HCT116 (cell line): ENCODE data around the gene OR11H6. TPM values are rescaled to one million over a fixed set of nuclear protein-coding genes. Genes with fewer than 3 reads are reported as not detected.

ENCODE experiments used
- ATAC-seq: fragments of 200-7000 bp; cut with Tn5 transposase; 2 replicates; pipeline ENCODE4 v1.9.1; 2020; ENCODE audit warnings: mild to moderate bottlenecking, moderate library complexity
- BruUV-seq: library from RNA; stranded (reverse); fragments of 400-500 nt; replicated peaks from 2 replicates; lab custom pipeline; 2021; lab: Mats Ljungman, UMichigan
- CTCF ChIA-PET: fragments of 300-600 bp; sonication (Branson Sonifier 250); formaldehyde crosslinking; loops from one replicate; lab custom pipeline; 2021; ENCODE audit warnings: antibody characterized with exemption; lab: Charles Lee
- POLR2A ChIA-PET: fragments of 300-600, 350-600 bp; sonication (Branson Sonifier 250); formaldehyde crosslinking; loops from one replicate; lab custom pipeline; 2021; ENCODE audit warnings: antibody characterized with exemption; lab: Charles Lee
- RAD21 ChIA-PET, 2 experiments: fragments of 300-600 bp; sonication (Branson Sonifier 250); formaldehyde crosslinking; loops; one replicate each; lab custom pipeline; 2023; ENCODE audit warnings: low total read pairs in 2 of 2; ENCODE audit not compliant: uncharacterized antibody in 2 of 2, unreplicated experiment in 2 of 2, low non-redundant PET in 1 of 2; lab: Charles Lee
- DNase-seq: peaks from one replicate; pipeline ENCODE4 v3.0.0-alpha.2; 2010; ENCODE audit warnings: low read depth, low spot score
- H2AFZ ChIP-seq: fragments of 200-600 bp; shearing (Covaris generic), sonication (generic); 2 replicates; pipeline ENCODE4 v1.6.1; 2017; ENCODE audit warnings: low read depth, mixed run types, mixed read lengths, antibody characterized with exemption, low read length; ENCODE audit not compliant: poor library complexity, severe bottlenecking
- H3K27ac ChIP-seq: 2 replicates; pipeline ENCODE4 v1.5.1; 2012; ENCODE audit warnings: low read depth, low read length
- H3K27me3 ChIP-seq: fragments of 200-600 bp; sonication (generic); 2 replicates; pipeline ENCODE4 v1.6.1; 2016; ENCODE audit warnings: mixed run types, low read length, mixed read lengths; ENCODE audit not compliant: insufficient read depth
- H3K36me3 ChIP-seq, 2 experiments: fragments of 200-500 bp in 1 of 2; fragments of 200-600 bp in 1 of 2; sonication (Bioruptor generic) in 1 of 2; sonication (generic) in 1 of 2; 2 replicates each; pipeline versions ENCODE4 v1.5.1 to v1.6.1; 2014 to 2016; ENCODE audit warnings: low read length in 2 of 2, inconsistent platforms in 1 of 2, mixed read lengths in 1 of 2, mixed run types in 1 of 2; ENCODE audit not compliant: insufficient read depth in 2 of 2, control insufficient read depth in 1 of 2
- H3K4me1 ChIP-seq, 2 experiments: fragments of 200-600 bp in 1 of 2; sonication (generic) in 1 of 2; 2 replicates each; pipeline versions ENCODE4 v1.5.1 to v1.6.1; 2012 to 2017; ENCODE audit warnings: low read length in 2 of 2, inconsistent platforms in 1 of 2, mild to moderate bottlenecking in 1 of 2, mixed read lengths in 1 of 2, mixed run types in 1 of 2, moderate library complexity in 1 of 2; ENCODE audit not compliant: insufficient read depth in 2 of 2, control insufficient read depth in 1 of 2
- H3K4me2 ChIP-seq: fragments of 200-600 bp; sonication (generic); 2 replicates; pipeline ENCODE4 v1.6.1; 2017; ENCODE audit warnings: mixed run types, low read length, mixed read lengths
- H3K4me3 ChIP-seq, 2 experiments: fragments of 200-600 bp in 1 of 2; sonication (generic) in 1 of 2; replicated peaks in 1 of 2; 2 replicates each; pipeline ENCODE4 v1.5.1; 2011 to 2016; ENCODE audit warnings: low read length in 2 of 2, control low read depth in 1 of 2, low read depth in 1 of 2, mild to moderate bottlenecking in 1 of 2, mixed read lengths in 1 of 2, mixed run types in 1 of 2
- H3K79me2 ChIP-seq: fragments of 200-600 bp; sonication (generic); 2 replicates; pipeline ENCODE4 v1.6.1; 2017; ENCODE audit warnings: mild to moderate bottlenecking, mixed run types, low read length, moderate library complexity, mixed read lengths; ENCODE audit not compliant: insufficient read depth
- H3K9ac ChIP-seq: fragments of 200-600 bp; sonication (generic); 2 replicates; pipeline ENCODE4 v1.6.1; 2016; ENCODE audit warnings: low read length, mixed read lengths
- H3K9me2 ChIP-seq: fragments of 200-600 bp; sonication (generic), shearing (Covaris generic); 2 replicates; pipeline ENCODE4 v1.6.1; 2017; ENCODE audit warnings: mixed run types, mild to moderate bottlenecking, moderate library complexity; ENCODE audit not compliant: insufficient read depth
- H3K9me3 ChIP-seq, 2 experiments: fragments of 200-500 bp in 1 of 2; fragments of 200-600 bp in 1 of 2; sonication (Bioruptor generic) in 1 of 2; sonication (generic) in 1 of 2; 2 replicates each; pipeline ENCODE4 v1.6.1; 2014 to 2017; ENCODE audit warnings: low read length in 2 of 2, mixed read lengths in 2 of 2, inconsistent platforms in 1 of 2, low read depth in 1 of 2, mild to moderate bottlenecking in 1 of 2, mixed run types in 1 of 2, moderate library complexity in 1 of 2; ENCODE audit not compliant: control insufficient read depth in 1 of 2, insufficient read depth in 1 of 2
- H4K20me1 ChIP-seq: fragments of 200-600 bp; sonication (generic), shearing (Covaris generic); 2 replicates; pipeline ENCODE4 v1.6.1; 2017; ENCODE audit warnings: mixed run types, mild to moderate bottlenecking, moderate library complexity; ENCODE audit not compliant: insufficient read depth
- CBX3 ChIP-seq: IDR thresholded peaks from 2 replicates; pipeline ENCODE4 v1.6.1; 2012; ENCODE audit warnings: low read depth
- CEBPB ChIP-seq: IDR thresholded peaks from 2 replicates; pipeline ENCODE4 v1.6.1; 2012; ENCODE audit warnings: low read depth
- EGR1 ChIP-seq: IDR thresholded peaks from 2 replicates; pipeline ENCODE4 v1.6.1; 2012; ENCODE audit warnings: low read depth
- ELF1 ChIP-seq: IDR thresholded peaks from 2 replicates; pipeline ENCODE4 v1.6.1; 2012; ENCODE audit warnings: low read depth, borderline replicate concordance
- EZH2phosphoT487 ChIP-seq: fragments of 200-600 bp; IDR thresholded peaks from 2 replicates; pipeline ENCODE4 v1.6.1; 2018; ENCODE audit warnings: antibody characterized with exemption, borderline replicate concordance
- JUND ChIP-seq: IDR thresholded peaks from 2 replicates; pipeline ENCODE4 v1.6.1; 2012
- POLR2A ChIP-seq: IDR thresholded peaks from 2 replicates; pipeline ENCODE4 v1.7.0; 2011; ENCODE audit warnings: borderline replicate concordance; ENCODE audit not compliant: insufficient read depth, insufficient read length; ENCODE audit errors: extremely low read depth
- POLR2AphosphoS5 ChIP-seq: IDR thresholded peaks from 2 replicates; pipeline ENCODE4 v1.6.1; 2011; ENCODE audit warnings: mild to moderate bottlenecking, low read depth, low read length, moderate library complexity
- SIN3A ChIP-seq: IDR thresholded peaks from 2 replicates; pipeline ENCODE4 v1.6.1; 2012; ENCODE audit warnings: low read depth
- SP1 ChIP-seq: IDR thresholded peaks from 2 replicates; pipeline ENCODE4 v1.6.1; 2012; ENCODE audit warnings: low read depth
- SRF ChIP-seq: IDR thresholded peaks from 2 replicates; pipeline ENCODE4 v1.6.1; 2012; ENCODE audit warnings: low read depth
- TCF7L2 ChIP-seq: IDR thresholded peaks from 2 replicates; pipeline ENCODE4 v1.7.0; 2011; ENCODE audit warnings: borderline replicate concordance, inconsistent platforms; ENCODE audit not compliant: insufficient read depth, insufficient read length; ENCODE audit errors: extremely low read depth
- ZFX ChIP-seq: fragments of 450-650 bp; IDR thresholded peaks from 2 replicates; pipeline ENCODE4 v1.6.1; 2017
- ZNF274 ChIP-seq: fragments of 200-500 bp; sonication (Bioruptor generic); IDR thresholded peaks from 2 replicates; pipeline ENCODE4 v1.6.1; 2014; ENCODE audit warnings: mild to moderate bottlenecking, low read depth, low read length, inconsistent platforms
- intact Hi-C: fragments of 100-400 bp; cut with micrococcal nuclease; formaldehyde crosslinking; loops from 2 replicates; pipeline ENCODE4 v1.10.0; 2022
- total RNA-seq: library from RNA; stranded (reverse); gene quantifications from one replicate; pipeline ENCODE4 v1.2.1, GENCODE V29; 2021; ENCODE audit not compliant: unreplicated experiment
- TF ChIP-seq, protein P1 (sequence below), 3 experiments: fragments of 200-600 bp in 1 of 3; sonication (generic) in 1 of 3; IDR thresholded peaks in 2 of 3; conservative IDR thresholded peaks in 1 of 3; 2 replicates each; pipeline ENCODE4 v1.5.1; 2012 to 2017; ENCODE audit warnings: low read depth in 2 of 3, low read length in 2 of 3, antibody characterized with exemption in 1 of 3, borderline replicate concordance in 1 of 3, control low read depth in 1 of 3, mild to moderate bottlenecking in 1 of 3, mixed read lengths in 1 of 3, mixed run types in 1 of 3, moderate library complexity in 1 of 3; ENCODE audit not compliant: insufficient read depth in 1 of 3
- TF ChIP-seq, protein P2 (sequence below): IDR thresholded peaks from 2 replicates; pipeline ENCODE4 v1.6.1; 2012
- TF ChIP-seq, protein P3 (sequence below): IDR thresholded peaks from 2 replicates; pipeline ENCODE4 v1.6.1; 2011; ENCODE audit warnings: mild to moderate bottlenecking, low read length, moderate library complexity; ENCODE audit not compliant: insufficient replicate concordance; ENCODE audit errors: extremely low read depth
- TF ChIP-seq, protein P4 (sequence below): IDR thresholded peaks from 2 replicates; pipeline ENCODE4 v1.6.1; 2012
- TF ChIP-seq, protein P5 (sequence below): IDR thresholded peaks from 2 replicates; pipeline ENCODE4 v1.6.1; 2012; ENCODE audit warnings: low read depth

The OR11H6 gene
- total RNA-seq, 1 experiment from 2014 or later: not detected

DNA sequence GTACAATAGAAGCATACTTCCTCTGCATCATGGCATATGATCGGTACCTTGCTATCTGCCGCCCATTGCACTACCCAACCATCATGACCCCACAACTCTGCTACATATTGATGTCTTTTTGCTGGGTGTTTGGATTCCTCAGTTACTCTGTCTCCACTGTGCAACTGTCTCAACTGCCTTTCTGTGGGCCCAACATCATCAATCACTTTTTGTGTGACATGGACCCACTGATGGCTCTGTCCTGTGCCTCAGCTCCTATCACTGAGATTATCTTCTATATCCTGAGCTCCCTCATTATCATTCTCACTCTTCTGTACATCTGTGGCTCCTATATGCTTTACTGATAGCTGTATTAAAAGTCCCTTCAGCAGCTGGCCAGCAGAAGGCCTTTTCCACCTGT lies 13.9 kb upstream of the OR11H6 start:
- ATAC-seq: no peak
- Histone ChIP-seq H3K9ac (no peak overlapping the region), H3K36me3 (no peaks in the 10 kb centered on the region), H2AFZ (no peak overlapping the region), H3K9me2 (no peaks in the 10 kb centered on the region)
- no TSS peak for BruUV-seq
- TF ChIP-seq, protein P1, sequence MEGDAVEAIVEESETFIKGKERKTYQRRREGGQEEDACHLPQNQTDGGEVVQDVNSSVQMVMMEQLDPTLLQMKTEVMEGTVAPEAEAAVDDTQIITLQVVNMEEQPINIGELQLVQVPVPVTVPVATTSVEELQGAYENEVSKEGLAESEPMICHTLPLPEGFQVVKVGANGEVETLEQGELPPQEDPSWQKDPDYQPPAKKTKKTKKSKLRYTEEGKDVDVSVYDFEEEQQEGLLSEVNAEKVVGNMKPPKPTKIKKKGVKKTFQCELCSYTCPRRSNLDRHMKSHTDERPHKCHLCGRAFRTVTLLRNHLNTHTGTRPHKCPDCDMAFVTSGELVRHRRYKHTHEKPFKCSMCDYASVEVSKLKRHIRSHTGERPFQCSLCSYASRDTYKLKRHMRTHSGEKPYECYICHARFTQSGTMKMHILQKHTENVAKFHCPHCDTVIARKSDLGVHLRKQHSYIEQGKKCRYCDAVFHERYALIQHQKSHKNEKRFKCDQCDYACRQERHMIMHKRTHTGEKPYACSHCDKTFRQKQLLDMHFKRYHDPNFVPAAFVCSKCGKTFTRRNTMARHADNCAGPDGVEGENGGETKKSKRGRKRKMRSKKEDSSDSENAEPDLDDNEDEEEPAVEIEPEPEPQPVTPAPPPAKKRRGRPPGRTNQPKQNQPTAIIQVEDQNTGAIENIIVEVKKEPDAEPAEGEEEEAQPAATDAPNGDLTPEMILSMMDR (IDR thresholded peaks at IDR 0.05 in 2 of 3, conservative IDR thresholded peaks at IDR 0.05 in 1 of 3; ENCODE audit: borderline replicate concordance in 1 of 3, insufficient read depth in 1 of 3, low read depth in 2 of 3, low read length in 2 of 3): no peak
- TF ChIP-seq, protein P2, sequence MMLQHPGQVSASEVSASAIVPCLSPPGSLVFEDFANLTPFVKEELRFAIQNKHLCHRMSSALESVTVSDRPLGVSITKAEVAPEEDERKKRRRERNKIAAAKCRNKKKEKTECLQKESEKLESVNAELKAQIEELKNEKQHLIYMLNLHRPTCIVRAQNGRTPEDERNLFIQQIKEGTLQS: no peak
- TF ChIP-seq JUND (no peak), ZNF274 (no peak), ELF1 (no peak), EZH2phosphoT487 (no peak), SRF (no peak), SP1 (no peak), EGR1 (no peak), POLR2A (no peak), ZFX (no peak), POLR2AphosphoS5 (no peak), TCF7L2 (no peak), SIN3A (no peak), CBX3 (no peak), CEBPB (no peak)
- TF ChIP-seq, protein P3, sequence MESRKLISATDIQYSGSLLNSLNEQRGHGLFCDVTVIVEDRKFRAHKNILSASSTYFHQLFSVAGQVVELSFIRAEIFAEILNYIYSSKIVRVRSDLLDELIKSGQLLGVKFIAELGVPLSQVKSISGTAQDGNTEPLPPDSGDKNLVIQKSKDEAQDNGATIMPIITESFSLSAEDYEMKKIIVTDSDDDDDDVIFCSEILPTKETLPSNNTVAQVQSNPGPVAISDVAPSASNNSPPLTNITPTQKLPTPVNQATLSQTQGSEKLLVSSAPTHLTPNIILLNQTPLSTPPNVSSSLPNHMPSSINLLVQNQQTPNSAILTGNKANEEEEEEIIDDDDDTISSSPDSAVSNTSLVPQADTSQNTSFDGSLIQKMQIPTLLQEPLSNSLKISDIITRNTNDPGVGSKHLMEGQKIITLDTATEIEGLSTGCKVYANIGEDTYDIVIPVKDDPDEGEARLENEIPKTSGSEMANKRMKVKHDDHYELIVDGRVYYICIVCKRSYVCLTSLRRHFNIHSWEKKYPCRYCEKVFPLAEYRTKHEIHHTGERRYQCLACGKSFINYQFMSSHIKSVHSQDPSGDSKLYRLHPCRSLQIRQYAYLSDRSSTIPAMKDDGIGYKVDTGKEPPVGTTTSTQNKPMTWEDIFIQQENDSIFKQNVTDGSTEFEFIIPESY: no peak
- TF ChIP-seq, protein P4, sequence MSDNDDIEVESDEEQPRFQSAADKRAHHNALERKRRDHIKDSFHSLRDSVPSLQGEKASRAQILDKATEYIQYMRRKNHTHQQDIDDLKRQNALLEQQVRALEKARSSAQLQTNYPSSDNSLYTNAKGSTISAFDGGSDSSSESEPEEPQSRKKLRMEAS: no peak
- TF ChIP-seq, protein P5, sequence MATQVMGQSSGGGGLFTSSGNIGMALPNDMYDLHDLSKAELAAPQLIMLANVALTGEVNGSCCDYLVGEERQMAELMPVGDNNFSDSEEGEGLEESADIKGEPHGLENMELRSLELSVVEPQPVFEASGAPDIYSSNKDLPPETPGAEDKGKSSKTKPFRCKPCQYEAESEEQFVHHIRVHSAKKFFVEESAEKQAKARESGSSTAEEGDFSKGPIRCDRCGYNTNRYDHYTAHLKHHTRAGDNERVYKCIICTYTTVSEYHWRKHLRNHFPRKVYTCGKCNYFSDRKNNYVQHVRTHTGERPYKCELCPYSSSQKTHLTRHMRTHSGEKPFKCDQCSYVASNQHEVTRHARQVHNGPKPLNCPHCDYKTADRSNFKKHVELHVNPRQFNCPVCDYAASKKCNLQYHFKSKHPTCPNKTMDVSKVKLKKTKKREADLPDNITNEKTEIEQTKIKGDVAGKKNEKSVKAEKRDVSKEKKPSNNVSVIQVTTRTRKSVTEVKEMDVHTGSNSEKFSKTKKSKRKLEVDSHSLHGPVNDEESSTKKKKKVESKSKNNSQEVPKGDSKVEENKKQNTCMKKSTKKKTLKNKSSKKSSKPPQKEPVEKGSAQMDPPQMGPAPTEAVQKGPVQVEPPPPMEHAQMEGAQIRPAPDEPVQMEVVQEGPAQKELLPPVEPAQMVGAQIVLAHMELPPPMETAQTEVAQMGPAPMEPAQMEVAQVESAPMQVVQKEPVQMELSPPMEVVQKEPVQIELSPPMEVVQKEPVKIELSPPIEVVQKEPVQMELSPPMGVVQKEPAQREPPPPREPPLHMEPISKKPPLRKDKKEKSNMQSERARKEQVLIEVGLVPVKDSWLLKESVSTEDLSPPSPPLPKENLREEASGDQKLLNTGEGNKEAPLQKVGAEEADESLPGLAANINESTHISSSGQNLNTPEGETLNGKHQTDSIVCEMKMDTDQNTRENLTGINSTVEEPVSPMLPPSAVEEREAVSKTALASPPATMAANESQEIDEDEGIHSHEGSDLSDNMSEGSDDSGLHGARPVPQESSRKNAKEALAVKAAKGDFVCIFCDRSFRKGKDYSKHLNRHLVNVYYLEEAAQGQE: no peak
- TF ChIP-seq, all 23 proteins: peak for 0
- Histone ChIP-seq H3K9me3 (no peaks in the 10 kb centered on the region), H3K4me1 (no peaks in the 10 kb centered on the region), H3K27ac (no peak overlapping the region), H3K79me2 (no peaks in the 10 kb centered on the region), H3K4me2 (no peak overlapping the region), H3K4me3 (no peak overlapping the region), H4K20me1 (no peaks in the 10 kb centered on the region), H3K27me3 (no peaks in the 10 kb centered on the region)
- ChIA-PET POLR2A (no interaction called here), CTCF (no interaction called here), RAD21 (no interaction called here)
- intact Hi-C loops: no loop called here
- DNase-seq: no peak
